ENCODE data around the gene KDM4B. TPM values are rescaled to one million over a fixed set of nuclear protein-coding genes. Genes with fewer than 3 reads are reported as not detected.

The KDM4B gene
- total and polyA plus RNA-seq, 2 donors (not counting 1 experiment from before 2014, with no cell fraction given) = 75.5 to 205 TPM

DNA sequence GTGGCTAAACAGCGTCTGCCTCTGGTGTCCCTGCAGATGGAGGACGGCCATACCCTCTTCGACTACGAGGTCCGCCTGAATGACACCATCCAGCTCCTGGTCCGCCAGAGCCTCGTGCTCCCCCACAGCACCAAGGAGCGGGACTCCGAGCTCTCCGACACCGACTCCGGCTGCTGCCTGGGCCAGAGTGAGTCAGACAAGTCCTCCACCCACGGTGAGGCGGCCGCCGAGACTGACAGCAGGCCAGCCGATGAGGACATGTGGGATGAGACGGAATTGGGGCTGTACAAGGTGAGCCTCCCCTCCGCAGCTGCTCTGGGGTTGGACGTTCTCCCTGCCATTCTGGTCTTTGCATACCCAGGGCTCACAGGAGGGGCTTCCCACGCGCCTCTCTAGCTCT is 39.7 kb upstream of the KDM4B start:
- H3K4me1 ChIP-seq (ENCODE audit: control insufficient read depth in 2 of 2, insufficient read depth in 2 of 2, low read length in 2 of 2) = no peaks in the 10 kb centered on the region
- no peaks in the 10 kb centered on the region for H3K36me3 ChIP-seq (replicated peaks in 1 of 2; ENCODE audit: control extremely low read depth in 1 of 2, control insufficient read depth in 1 of 2, extremely low read depth in 1 of 2, insufficient read depth in 2 of 2, low read length in 1 of 2)
- TF ChIP-seq EZH2 (IDR thresholded peaks at IDR 0.05; ENCODE audit: borderline replicate concordance, insufficient read depth, low read depth, low read length, poor library complexity, severe bottlenecking) = no peak
- TF ChIP-seq, protein P1, sequence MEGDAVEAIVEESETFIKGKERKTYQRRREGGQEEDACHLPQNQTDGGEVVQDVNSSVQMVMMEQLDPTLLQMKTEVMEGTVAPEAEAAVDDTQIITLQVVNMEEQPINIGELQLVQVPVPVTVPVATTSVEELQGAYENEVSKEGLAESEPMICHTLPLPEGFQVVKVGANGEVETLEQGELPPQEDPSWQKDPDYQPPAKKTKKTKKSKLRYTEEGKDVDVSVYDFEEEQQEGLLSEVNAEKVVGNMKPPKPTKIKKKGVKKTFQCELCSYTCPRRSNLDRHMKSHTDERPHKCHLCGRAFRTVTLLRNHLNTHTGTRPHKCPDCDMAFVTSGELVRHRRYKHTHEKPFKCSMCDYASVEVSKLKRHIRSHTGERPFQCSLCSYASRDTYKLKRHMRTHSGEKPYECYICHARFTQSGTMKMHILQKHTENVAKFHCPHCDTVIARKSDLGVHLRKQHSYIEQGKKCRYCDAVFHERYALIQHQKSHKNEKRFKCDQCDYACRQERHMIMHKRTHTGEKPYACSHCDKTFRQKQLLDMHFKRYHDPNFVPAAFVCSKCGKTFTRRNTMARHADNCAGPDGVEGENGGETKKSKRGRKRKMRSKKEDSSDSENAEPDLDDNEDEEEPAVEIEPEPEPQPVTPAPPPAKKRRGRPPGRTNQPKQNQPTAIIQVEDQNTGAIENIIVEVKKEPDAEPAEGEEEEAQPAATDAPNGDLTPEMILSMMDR (IDR thresholded peaks at IDR 0.05) = no peak
- POLR2A ChIA-PET = no interaction called here
- Mint-ChIP-seq H3K9me3 (ENCODE audit: insufficient read depth) (no peaks in the 10 kb centered on the region), H3K4me3 (no peak overlapping the region), H3K4me1 (peaks cover 7% of the 10 kb centered on the region), H3K27ac (no peak overlapping the region), H3K27me3 (no peaks in the 10 kb centered on the region)
- H3K9me3 ChIP-seq (ENCODE audit: control extremely low read depth in 1 of 3, control insufficient read depth in 2 of 3, insufficient read depth in 1 of 3, low read length in 2 of 3) = peaks cover 0 to 3% (median 0%) of the 10 kb centered on the region in 3 donors
- CTCF ChIA-PET = interaction anchor here (1.2 kb wide), 1 partner anchor 18 kb away, joined by 4 read pairs; no protein-coding TSS in a partner anchor
- peaks cover 28% of the 10 kb centered on the region for H3K79me2 ChIP-seq (ENCODE audit: control insufficient read depth, insufficient read depth, low read length)
- H4K20me1 ChIP-seq (ENCODE audit: control insufficient read depth, insufficient read depth, low read length, poor library complexity, severe bottlenecking) = no peaks in the 10 kb centered on the region
- no peak overlapping the region for H3K4me2 ChIP-seq (replicated peaks; ENCODE audit: low read depth, low read length, poor library complexity, severe bottlenecking)
- ATAC-seq (ENCODE audit: low read depth) (no peak), DNase-seq (no peak)
- H3K4me3 ChIP-seq (ENCODE audit: control extremely low read depth in 1 of 5, extremely low read depth in 1 of 5, insufficient read depth in 1 of 5, low read depth in 2 of 5, low read length in 4 of 5) = no peak overlapping the region
- H3K27me3 ChIP-seq (replicated peaks in 1 of 4; ENCODE audit: control extremely low read depth in 1 of 4, control insufficient read depth in 3 of 4, insufficient read depth in 4 of 4, low read length in 3 of 4) = no peaks in the 10 kb centered on the region
- intact Hi-C loops (cut with micrococcal nuclease) = loop anchor here (5.0 kb wide), 1 partner anchor 53 kb away; no protein-coding TSS in a partner anchor
- no peak overlapping the region for H3K9ac ChIP-seq (ENCODE audit: low read length)
- H3K27ac ChIP-seq (ENCODE audit: low read length in 2 of 2) = no peak overlapping the region
- H2AFZ ChIP-seq (ENCODE audit: insufficient read depth, low read depth, low read length, poor library complexity, severe bottlenecking) = no peak overlapping the region
- WGBS (ENCODE audit: insufficient coverage) = 97% methylated on average over 22 of the region's 22 CpGs

DNA sequence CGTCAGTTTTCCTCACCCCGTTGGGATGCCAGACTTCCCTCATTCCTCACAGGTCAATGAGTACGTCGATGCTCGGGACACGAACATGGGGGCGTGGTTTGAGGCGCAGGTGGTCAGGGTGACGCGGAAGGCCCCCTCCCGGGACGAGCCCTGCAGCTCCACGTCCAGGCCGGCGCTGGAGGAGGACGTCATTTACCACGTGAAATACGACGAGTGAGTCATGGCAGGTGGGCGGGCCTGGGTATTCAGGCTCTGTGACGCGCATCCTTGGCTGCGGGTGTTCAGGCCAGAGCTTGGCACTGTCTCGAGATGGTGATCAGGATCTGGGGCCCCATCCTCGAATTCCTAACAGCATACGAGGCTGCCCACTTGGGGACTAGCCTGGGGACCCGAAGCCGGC is 38.2 kb upstream of the KDM4B start:
- no peaks in the 10 kb centered on the region for H3K27me3 ChIP-seq (replicated peaks in 1 of 4; ENCODE audit: control extremely low read depth in 1 of 4, control insufficient read depth in 3 of 4, insufficient read depth in 4 of 4, low read length in 3 of 4)
- no peak overlapping the region for H3K9ac ChIP-seq (ENCODE audit: low read length)
- H3K4me1 ChIP-seq (ENCODE audit: control insufficient read depth in 2 of 2, insufficient read depth in 2 of 2, low read length in 2 of 2) = no peaks in the 10 kb centered on the region
- 96% methylated on average over 28 of the region's 28 CpGs for WGBS (ENCODE audit: insufficient coverage)
- Mint-ChIP-seq H3K4me3 (no peak overlapping the region), H3K27me3 (no peaks in the 10 kb centered on the region), H3K27ac (no peak overlapping the region), H3K4me1 (peaks cover 7% of the 10 kb centered on the region), H3K9me3 (ENCODE audit: insufficient read depth) (no peaks in the 10 kb centered on the region)
- POLR2A ChIA-PET = no interaction called here
- TF ChIP-seq EZH2 (IDR thresholded peaks at IDR 0.05; ENCODE audit: borderline replicate concordance, insufficient read depth, low read depth, low read length, poor library complexity, severe bottlenecking) = no peak
- TF ChIP-seq, protein P1 (IDR thresholded peaks at IDR 0.05) = no peak
- no peak overlapping the region for H3K4me2 ChIP-seq (replicated peaks; ENCODE audit: low read depth, low read length, poor library complexity, severe bottlenecking)
- ATAC-seq (ENCODE audit: low read depth) = no peak
- H4K20me1 ChIP-seq (ENCODE audit: control insufficient read depth, insufficient read depth, low read length, poor library complexity, severe bottlenecking) = no peaks in the 10 kb centered on the region
- intact Hi-C loops (cut with micrococcal nuclease) = no loop called here
- H3K9me3 ChIP-seq (ENCODE audit: control extremely low read depth in 1 of 3, control insufficient read depth in 2 of 3, insufficient read depth in 1 of 3, low read length in 2 of 3) = peaks cover 0 to 3% (median 0%) of the 10 kb centered on the region in 3 donors
- H3K4me3 ChIP-seq (ENCODE audit: control extremely low read depth in 1 of 5, extremely low read depth in 1 of 5, insufficient read depth in 1 of 5, low read depth in 2 of 5, low read length in 4 of 5) = no peak overlapping the region
- peaks cover 17% of the 10 kb centered on the region for H3K79me2 ChIP-seq (ENCODE audit: control insufficient read depth, insufficient read depth, low read length)
- CTCF ChIA-PET = no interaction called here
- no peak overlapping the region for H2AFZ ChIP-seq (ENCODE audit: insufficient read depth, low read depth, low read length, poor library complexity, severe bottlenecking)
- H3K27ac ChIP-seq (ENCODE audit: low read length in 2 of 2) = no peak overlapping the region
- no peaks in the 10 kb centered on the region for H3K36me3 ChIP-seq (replicated peaks in 1 of 2; ENCODE audit: control extremely low read depth in 1 of 2, control insufficient read depth in 1 of 2, extremely low read depth in 1 of 2, insufficient read depth in 2 of 2, low read length in 1 of 2)
- DNase-seq = no peak

Data from B cell (primary cell).